GM18873 (cell line): ENCODE measurements around the gene FRMD1.

ENCODE experiments used
- ATAC-seq: cut with Tn5 transposase; IDR thresholded peaks from one replicate; pipeline ENCODE4 v1.9.1; 2021; ENCODE audit warnings: mild to moderate bottlenecking, moderate library complexity, moderate number of reproducible peaks; ENCODE audit not compliant: unreplicated experiment, low FRiP score

FRMD1 gene

DNA sequence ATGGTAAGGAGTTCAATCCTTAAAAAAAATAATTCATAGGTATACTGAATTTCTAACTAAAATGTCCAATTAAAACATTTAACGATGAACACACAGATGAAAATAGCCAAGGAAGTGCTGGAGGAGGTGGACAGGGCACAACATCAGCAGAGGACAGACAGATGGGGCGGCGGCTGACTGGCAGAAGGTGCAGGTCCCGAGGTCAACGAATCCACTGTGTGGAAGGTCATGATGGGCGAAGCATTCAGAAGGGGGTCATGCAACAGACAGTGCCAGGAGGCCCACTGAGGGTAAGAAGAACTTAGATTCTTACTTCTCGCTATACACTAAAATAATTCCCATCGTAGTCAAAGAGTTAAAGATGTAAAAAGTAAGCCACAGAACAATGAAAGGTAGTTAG lies 34.2 kb upstream of the FRMD1 start:
- no peak for ATAC-seq

DNA sequence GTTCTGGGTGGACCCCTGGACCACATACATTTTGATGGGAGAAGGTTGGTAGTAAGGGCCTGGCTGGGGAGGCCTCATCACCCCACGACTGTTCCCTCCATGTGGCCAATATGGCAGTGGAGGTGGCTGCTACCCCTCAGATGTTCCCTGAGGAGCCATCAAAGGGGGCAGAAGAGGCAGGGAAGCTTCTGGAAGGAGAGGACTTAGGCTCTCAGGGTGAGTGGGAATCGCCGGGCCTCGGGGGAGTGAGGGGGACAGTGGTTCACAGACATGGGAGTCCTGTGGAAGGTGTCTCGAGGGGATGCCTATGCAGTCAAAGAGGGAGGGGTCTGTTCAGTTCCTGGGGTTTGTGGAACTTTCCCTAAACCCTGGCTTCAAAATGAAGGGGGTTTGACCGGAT lies 32.9 kb upstream of the FRMD1 start:
- ATAC-seq, result no peak

DNA sequence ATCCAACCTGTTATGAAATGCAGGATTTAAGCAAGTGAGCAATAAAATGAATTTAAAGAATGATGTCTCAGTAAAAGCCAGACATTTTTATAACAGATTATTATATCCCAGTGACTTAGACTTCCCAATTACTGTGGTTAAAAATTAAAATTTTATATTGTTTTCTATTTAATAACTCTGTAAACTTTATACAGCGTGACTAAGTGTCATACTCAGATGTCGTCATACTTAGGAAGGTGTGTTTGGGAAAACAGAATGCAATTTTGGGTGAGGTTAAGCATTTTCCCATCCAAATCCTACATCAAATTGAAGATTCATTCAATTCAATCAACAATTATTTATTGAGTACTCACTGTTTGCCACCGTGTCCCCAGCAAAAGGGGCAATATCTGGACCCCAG lies 31.4 kb upstream of the FRMD1 start:
- no peak for ATAC-seq

DNA sequence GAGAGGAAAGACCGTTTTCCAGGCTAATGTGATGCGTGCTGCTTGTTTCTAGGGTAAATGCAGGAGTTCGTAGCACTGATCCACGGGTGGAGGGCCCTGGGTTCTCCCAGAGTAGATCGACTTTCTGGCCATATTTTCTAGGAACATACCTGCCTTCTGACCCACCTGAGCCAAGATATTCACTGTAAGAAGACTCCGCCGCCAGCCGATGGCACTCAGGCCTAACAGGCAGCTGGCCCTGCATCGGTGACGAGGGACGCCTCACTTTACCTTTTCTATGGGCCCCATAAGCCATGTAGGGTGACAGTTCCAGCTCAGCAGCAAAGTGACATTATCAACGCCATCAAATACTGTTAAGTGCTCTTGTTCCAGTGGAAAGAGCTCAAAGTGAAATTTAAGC lies 30.2 kb upstream of the FRMD1 start:
- no peak for ATAC-seq

GRCh38 chr6:168107191-168107983 lies 28.4 kb upstream of the FRMD1 start:
- no peak for ATAC-seq

GRCh38 chr6:168106633-168107005 lies 27.6 kb upstream of the FRMD1 start:
- no peak for ATAC-seq

DNA sequence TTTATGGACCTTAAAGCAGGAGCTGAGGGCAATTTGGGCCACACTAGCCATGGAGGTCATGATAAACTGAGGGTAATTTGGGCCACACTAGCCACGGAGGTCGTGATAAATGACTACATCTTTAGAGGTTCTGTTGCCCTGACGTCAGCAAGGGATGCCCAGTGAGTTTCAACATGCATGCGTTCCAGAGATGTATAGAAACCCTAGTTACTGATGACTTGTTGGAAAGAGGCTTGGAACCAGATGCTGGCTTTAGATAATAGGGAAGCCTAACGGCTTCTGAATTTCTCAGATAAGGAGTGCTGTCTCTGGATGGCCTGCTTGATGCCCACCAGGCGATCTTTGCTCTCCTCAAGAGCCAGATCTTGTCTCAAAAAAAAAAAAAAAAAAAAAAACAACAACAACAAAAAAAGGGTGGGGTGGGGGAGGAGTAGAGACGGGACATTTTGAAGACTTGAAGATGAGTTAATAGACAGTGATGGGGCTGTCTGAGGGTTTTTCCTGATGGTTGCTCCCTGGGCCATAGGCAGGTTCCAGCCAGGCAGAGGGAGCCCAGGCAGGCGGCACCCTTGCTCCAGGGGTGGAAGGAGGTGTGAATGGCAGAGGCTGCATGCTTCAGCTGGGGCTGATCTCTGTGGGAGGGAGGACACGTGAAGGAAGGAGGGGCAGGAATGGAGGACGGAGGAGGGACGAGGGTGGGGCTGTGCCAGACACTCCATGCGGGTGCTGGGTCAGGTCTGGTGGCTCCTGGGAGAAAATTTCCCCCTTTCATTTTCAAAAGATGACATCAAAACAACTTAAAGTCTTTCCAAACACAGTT lies 27.0 kb upstream of the FRMD1 start:
- ATAC-seq, result no peak

DNA sequence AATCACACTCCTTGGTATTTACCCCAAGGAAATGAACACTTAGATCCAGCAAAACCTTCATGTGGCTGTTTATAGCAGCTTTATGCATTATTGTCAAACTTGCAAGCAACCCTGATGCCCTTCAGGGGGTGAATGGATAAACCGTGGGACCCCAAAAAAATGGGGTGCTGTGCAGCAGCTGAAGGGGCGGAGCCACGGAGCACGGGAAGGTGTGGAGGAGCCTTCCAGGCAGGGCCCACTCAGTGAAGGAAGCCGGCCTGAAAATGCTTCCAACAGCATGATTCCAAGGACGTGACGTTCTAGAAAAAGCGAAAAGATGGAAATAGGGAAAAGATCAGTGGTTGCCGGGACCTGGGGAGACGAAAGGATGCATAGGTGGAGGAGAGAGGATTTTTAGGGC lies 25.6 kb upstream of the FRMD1 start:
- no peak for ATAC-seq

DNA sequence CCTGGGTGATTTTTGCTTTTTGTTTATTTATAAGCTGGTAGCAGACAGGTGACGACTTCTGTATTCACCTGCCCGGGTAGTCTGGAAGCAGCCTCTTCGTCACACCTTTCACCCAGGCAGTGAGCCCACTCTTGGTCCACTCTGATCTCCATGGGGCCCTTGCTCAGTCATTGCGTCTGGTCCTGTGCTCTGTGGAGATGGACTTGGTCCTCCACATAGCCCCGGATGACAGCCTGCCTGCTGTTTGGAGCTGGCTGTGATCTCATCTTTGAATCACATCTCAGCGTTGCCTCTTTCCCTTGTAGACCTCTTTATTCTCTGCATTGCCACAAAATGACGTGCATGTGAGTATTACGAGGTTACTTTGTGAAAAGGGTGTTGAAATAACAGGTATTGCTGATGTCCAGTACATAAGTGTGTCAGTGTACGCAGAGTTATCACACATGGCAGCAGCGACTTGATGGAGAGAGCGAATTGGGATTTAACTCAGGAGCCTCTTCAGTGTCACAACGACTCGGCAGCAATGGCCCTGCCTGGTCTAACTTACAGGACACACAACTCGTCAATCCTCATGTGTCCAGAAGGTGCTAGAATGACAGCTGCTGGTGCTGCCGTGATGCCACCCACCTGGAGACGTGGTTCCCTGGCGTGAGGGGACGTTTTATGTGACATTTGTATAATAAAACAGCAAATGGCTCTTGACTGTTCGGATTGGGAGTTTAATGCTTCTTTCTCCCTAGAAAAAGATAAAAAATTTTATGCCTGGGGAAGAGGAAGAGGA lies 24.2 kb upstream of the FRMD1 start:
- ATAC-seq, result no peak

GRCh38 chr6:168102315-168102985 lies 23.4 kb upstream of the FRMD1 start:
- ATAC-seq, result no peak

- no peak for ATAC-seq
These were observed 22.7 kb upstream of the FRMD1 start for GRCh38 chr6:168101590-168102314.

- ATAC-seq, result no peak
These were observed 22.0 kb upstream of the FRMD1 start for GRCh38 chr6:168100803-168101589.

GRCh38 chr6:168100011-168100802 lies 21.2 kb upstream of the FRMD1 start:
- no peak for ATAC-seq

GRCh38 chr6:168099201-168100010 lies 20.4 kb upstream of the FRMD1 start:
- no peak for ATAC-seq

- no peak for ATAC-seq
These were observed 19.4 kb upstream of the FRMD1 start for GRCh38 chr6:168098431-168098861.

- no peak for ATAC-seq
These were observed 18.8 kb upstream of the FRMD1 start for GRCh38 chr6:168097621-168098430.

GRCh38 chr6:168097221-168097620 lies 18.2 kb upstream of the FRMD1 start:
- no peak for ATAC-seq
